NCI-H1105 treated with DMSO at 0.1 percent for 48 hours (cell line): ENCODE results near the gene PITPNB.

Experiments used
- DNase-seq: peaks from one replicate; lab custom pipeline; 2025; lab: John Stamatoyannopoulos, UW

The PITPNB gene

DNA sequence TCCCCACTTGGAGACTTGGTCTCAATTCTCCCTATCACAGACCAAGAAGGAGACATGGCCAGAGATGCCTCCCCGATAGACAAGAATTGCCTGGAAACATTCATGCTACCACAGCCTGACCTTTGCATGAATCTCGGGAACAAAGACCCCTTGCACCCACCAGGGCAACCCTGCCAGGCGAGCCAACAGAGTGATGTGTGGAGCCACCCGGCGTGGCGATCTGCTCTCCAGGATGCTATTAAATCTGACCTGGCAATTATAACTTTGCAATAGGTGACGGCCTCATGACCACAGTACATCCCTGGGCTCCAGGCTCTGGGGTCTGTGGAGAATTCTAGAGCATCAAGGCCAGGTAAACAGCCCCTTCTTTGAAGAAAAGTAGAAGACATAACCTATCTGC is 86.5 kb downstream of the PITPNB start:
- DNase-seq = no peak

- DNase-seq = no peak
These were observed 89.4 kb downstream of the PITPNB start for GRCh38 chr22:27829620-27830019.

GRCh38 chr22:27827604-27828587 is 91.2 kb downstream of the PITPNB start:
- no peak for DNase-seq

GRCh38 chr22:27825174-27825573 is 93.9 kb downstream of the PITPNB start:
- DNase-seq = no peak

DNA sequence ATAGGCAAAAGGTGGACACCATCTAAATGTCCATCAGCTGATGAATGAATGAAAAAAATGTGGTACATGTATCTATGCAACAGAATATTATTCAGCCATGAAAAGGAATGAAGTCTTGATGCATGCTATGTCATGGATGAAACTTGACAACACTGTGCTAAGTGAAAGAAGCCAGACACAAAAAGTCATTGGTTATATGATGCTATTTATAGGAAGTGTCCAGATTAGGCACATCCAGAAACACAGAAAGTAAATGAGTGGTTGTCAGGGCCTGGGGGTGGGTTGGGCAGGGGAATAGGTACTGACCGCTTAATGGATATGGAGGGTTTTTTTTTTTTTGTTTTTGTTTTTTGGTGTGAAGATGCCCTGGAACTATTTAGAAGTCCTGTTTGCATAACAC is 95.8 kb downstream of the PITPNB start:
- DNase-seq = no peak

DNA sequence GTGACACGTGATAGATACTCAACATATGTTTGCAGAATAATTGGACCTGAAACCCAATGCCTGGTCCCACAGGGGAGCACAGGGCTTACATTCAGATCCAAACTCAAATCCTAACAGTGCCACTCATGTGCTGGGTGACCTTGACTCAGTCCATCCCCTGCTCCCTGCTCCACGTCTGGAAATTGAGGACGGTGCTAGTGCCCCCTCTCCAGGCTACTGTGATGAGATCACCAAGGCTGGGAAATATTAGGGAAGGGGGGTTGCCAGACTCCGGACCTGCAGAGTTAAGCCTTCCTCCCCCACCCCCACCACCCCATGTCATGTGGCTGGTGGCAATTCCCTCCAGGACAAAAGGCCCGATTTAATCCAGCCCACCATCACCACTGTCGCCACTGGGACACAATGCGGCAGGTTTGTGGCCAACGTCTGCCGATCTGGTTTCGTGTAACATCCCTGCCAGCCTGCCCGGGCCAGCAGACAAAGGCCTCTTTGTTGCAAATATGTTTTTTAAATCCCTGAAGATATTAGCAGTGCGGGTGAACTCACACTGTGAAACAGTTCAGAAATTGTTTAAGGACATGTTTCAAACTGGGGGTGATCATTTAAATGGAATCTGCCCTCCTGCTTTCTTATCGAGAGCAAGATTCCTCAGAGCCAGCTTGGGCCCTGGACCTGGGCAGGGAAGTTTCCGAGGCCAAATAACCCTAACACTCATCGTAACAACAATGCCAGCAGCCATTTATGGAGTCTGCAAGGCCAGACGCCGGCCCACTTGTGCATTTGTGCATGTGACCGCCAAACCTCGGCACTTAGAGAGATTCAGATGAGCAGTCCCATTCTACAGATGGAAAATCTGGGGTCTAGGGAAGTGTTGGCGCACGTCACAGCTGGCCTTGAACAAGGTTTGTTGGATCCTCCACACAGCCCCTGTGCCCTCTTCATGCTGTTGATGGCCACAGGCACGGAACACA is 97.9 kb downstream of the PITPNB start:
- no peak for DNase-seq

- no peak for DNase-seq
These were observed 102.5 kb downstream of the PITPNB start for GRCh38 chr22:27816552-27816951.

DNA sequence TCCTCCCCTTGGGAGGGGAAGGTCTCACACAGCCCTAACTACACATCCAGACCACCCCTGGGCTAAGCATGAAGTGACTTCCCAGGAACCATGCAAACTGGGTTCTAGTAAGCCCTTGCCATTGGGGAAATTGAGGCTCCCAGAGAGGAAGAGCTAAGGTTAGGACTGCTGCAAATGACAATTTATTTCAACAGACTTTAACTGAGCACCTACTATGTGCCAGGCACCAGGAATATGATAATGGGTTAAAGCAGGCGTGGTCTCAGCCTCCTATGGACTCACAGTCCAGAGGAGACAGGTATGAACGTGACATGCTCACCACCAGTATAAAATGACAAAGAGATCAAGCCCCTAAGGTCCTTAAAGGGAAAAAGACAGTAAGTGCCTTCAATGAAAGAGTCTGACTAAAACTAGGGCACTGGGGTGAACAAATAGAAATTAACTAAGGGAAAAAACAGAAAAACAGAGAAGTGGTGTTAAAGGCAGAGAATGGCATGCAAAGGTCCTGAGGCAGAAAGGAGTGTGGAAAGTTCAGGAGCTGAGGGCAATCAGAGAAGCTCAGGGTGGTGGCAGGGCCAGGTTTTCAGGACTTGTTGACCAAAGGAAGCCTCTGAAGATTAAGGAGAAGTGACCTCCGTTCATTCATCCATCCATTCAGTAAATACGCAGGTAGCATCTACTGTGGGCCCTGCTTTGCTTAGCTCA is 103.1 kb downstream of the PITPNB start:
- DNase-seq = no peak

DNA sequence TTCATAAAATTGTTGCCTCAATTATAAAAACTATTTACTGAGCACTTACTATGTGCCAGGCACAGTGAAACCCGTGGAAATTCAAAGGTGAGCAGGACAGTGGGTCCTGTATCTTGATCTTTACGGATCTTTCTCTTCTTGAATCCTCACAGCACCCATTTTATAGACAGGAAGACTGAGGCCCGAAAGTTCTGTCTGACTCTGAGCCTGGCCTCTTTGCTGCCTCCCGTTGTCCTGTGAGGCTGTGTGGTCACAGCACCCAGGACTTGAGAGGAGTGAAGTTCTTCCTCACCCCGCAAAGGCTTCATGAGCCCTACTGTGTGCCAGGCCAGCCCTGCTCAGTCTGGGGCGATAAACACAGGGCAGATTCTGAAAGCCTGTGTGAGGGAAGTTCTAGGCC is 104.1 kb downstream of the PITPNB start:
- no peak for DNase-seq

DNA sequence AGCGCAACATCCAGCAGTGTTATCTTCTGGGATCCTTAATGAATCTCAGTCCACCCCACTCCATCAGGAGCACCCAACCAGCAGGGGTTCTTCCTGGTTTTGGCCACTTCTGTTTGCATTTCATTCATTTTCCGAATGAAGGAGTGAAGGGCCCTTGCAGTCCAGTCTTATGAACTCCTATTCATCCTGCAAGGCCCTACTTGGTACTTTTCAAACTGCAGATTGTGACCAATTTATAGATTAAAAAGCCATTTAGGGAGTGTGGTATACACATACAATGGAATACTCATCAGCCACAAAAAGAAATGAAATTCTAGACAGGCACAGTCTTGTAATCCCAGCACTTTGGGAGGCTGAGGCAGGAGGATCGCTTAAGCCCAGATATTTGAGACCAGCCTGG is 107.3 kb downstream of the PITPNB start:
- DNase-seq = no peak

DNA sequence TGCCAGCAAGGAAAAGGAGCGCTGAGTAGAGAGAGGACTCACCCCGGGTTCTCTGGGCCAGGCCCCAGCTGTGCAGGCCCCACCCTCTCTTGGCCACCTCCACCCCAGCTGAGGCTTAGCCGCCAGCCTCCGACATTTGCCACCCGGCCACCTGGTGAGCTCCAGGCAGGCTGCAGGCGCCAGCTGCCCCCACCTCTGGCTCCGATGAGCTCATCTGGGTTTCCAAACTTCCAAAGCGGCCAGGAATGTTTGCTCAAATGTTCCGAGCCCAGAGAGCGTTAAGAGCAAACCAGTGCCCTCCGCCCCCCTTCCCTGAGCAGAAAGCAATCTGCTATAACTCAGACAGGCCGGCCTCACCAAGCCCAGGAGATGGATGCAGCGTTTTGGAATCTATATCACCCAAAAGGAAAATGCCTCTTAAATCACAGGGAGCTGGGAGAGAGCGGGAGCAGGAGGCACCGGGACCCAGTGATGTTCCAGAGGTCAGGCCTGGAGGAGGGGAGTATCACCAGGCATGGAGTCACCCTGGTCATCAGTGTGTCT is 108.4 kb downstream of the PITPNB start:
- DNase-seq = no peak

- no peak for DNase-seq
These were observed 109.1 kb downstream of the PITPNB start for GRCh38 chr22:27809700-27810608.

DNA sequence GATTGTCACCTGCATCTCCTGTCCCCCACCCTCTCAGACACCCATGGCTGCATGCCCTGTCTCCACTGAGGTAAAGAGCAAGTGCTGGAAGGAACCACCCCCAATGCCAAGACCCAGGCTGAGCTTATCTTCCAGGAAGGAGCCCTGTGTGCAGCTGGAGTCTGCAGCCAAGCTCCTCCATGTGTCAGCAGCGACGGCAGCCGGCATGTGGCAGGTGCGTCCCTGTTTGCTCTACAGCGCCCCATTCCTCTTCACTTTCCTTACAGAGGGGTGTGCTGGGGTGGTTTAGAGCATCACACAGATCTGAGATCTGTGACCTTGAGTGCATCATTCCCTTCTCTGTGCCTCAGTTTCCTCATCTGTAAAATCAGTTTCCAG is 109.8 kb downstream of the PITPNB start:
- no peak for DNase-seq

DNA sequence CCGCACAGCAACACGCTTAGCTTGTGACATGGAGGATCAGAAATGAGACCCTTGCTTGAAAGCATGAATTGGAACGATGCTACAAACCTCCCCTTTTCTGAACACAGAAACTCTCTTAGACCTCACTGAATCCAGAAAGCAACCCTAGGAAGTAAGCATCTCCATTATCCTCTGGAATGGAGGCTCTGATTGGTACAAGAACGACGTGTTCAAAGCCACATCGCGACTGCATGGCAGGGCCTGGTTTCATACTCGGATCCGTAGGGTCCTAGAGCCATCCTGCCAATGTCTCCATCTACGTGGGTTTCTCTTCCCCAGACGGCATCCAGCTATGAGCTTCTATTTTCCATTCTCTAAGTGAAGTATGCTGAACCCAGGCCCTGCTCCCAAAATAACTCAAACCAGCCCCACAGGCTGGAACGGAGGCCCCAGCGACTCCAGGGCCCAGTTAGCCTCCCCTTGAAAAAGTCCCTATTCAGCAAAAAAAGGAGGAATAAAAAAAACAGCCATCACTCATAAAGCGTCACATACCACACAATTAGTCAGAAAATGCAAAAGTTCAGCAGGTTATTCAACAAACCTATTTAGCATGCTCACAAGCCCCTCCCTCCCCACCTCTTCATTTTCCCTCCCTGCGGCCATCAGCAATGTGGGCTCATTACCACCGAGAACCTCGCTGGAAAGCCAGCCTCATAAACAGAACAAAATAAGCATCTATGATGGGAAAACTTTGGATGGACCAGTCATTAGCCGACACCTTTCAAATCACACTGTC is 110.4 kb downstream of the PITPNB start:
- DNase-seq = no peak

GRCh38 chr22:27805841-27806240 is 113.2 kb downstream of the PITPNB start:
- DNase-seq = no peak

DNA sequence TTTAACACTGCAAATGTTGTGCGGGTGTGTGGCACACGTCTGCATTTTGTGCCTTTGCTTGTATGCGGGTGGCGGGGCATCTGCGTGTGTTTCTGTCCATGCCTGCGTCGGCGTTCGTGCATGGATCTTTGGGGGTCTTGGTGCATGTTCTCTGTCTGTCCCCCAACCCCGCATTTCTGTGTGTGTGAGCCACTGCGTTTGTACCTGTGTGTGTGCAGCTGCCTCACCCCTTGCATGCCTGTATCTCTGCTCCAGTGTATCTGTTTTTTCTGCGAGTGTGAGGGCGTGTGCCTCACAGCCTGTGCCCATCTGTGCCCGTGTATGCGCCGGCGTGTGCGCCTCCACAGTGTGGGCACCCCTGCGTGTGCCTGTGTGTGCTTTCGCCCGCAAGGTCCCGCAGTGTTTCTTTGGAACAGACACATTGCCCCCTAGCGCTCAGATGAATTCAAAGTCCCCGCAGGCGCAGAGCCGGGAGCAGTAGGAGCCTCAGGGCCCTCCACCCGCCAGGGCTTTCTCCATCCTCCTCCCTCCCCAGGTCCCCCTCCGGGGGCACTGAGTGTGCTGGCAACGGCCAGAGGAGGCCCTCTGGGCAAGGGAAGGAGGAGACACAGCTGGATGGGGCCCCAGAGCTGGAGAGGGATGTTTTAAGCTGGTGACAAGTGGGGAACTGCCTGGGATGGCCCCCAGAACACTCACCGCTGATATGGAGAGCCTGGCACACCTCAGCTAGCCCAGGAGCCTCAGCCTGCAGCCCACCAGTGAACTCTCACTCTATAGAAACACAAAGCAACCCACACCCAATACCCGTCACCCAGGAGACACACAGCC is 114.4 kb downstream of the PITPNB start:
- no peak for DNase-seq

GRCh38 chr22:27803841-27804415 is 115.1 kb downstream of the PITPNB start:
- no peak for DNase-seq

DNA sequence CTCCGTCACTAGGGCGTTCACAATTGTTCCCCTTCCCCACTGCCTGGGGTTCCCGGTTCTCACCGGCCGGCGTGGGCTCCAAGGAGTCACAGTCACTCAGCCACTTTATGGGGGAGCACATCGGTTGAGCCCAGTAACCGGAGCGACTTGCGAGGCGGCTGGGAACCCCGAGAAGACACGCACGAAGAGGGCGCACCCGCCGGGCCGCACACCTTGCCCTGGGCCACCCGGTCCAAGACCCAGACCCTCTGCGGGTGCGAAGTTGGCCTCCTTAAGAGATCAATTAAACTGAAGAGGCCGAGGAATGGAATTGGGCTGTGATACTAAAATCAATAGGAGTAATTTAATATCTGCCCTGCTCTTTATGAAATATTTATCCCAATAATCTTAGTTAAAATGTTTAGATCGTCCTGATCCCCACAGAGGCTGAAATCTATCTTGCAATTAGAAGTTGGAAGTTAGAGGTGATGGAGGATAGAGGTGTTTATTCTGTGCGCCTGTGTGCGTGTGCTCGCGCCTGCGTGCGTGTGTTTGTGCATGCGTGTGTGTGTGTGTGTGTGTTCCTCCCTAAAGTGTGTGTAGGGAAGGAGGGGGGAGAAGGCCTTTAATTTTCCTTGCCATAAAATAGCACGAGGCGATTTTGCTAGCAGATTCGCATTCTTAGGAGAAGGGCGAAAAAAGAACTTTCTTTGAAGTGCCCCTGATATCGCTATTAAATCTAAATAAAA is 116.5 kb downstream of the PITPNB start:
- DNase-seq = no peak
